Caco-2 (cell line): ENCODE results near the gene NGEF. TPM values are rescaled to one million over a fixed set of nuclear protein-coding genes. Genes with fewer than 3 reads are reported as not detected.

Source experiments
- BruUV-seq: library from RNA; stranded (reverse); fragments of 400-500 nt; replicated peaks from 2 replicates; lab custom pipeline; 2021; lab: Mats Ljungman, UMichigan
- CTCF ChIA-PET: fragments of 300-600 bp; sonication (Branson Sonifier 250); formaldehyde crosslinking; loops from one replicate; lab custom pipeline; 2022; ENCODE audit warnings: antibody characterized with exemption; lab: Charles Lee
- POLR2A ChIA-PET: fragments of 300-600 bp; sonication (Branson Sonifier 250); formaldehyde crosslinking; loops from one replicate; lab custom pipeline; 2022; ENCODE audit warnings: antibody characterized with exemption; lab: Charles Lee
- DNase-seq, 2 experiments: peaks; one replicate each; pipeline versions ENCODE4 v3.0.0 to v3.0.0-alpha.2; 2020 to 2022
- H3K27me3 ChIP-seq: replicated peaks from 2 replicates; pipeline ENCODE4 v1.6.0; 2011; ENCODE audit warnings: low read length; ENCODE audit not compliant: control insufficient read depth, insufficient read depth
- H3K36me3 ChIP-seq: 2 replicates; pipeline ENCODE4 v1.5.1; 2011; ENCODE audit warnings: low read length; ENCODE audit not compliant: control insufficient read depth, insufficient read depth
- H3K4me1 ChIP-seq: fragments of 250-450 bp; sonication (Bioruptor Pico); 2 replicates; pipeline ENCODE4 v1.5.1; 2020; ENCODE audit warnings: mild to moderate bottlenecking
- H3K4me3 ChIP-seq: 2 replicates; pipeline ENCODE4 v1.5.1; 2011; ENCODE audit warnings: low read depth, mild to moderate bottlenecking, control low read depth, low read length
- H3K9me3 ChIP-seq: fragments of 250-450 bp; sonication (Bioruptor Pico); 2 replicates; pipeline ENCODE4 v1.5.1; 2020; ENCODE audit warnings: mild to moderate bottlenecking, moderate library complexity
- H3K27ac Mint-ChIP-seq: one replicate; pipeline ENCODE4 v1.8.0; 2022; ENCODE audit warnings: mixed read lengths; ENCODE audit not compliant: unreplicated experiment
- H3K27me3 Mint-ChIP-seq: one replicate; pipeline ENCODE4 v1.8.0; 2022; ENCODE audit warnings: mixed read lengths; ENCODE audit not compliant: insufficient read depth, unreplicated experiment
- H3K36me3 Mint-ChIP-seq: one replicate; pipeline ENCODE4 v1.8.0; 2022; ENCODE audit warnings: mild to moderate bottlenecking, mixed read lengths; ENCODE audit not compliant: insufficient read depth, unreplicated experiment
- H3K4me1 Mint-ChIP-seq: one replicate; pipeline ENCODE4 v1.8.0; 2022; ENCODE audit warnings: low read depth, mixed read lengths; ENCODE audit not compliant: unreplicated experiment
- H3K4me3 Mint-ChIP-seq: one replicate; pipeline ENCODE4 v1.8.0; 2022; ENCODE audit warnings: mild to moderate bottlenecking, moderate library complexity, mixed read lengths; ENCODE audit not compliant: unreplicated experiment
- H3K9me3 Mint-ChIP-seq: one replicate; pipeline ENCODE4 v1.8.0; 2022; ENCODE audit warnings: mixed read lengths; ENCODE audit not compliant: unreplicated experiment
- intact Hi-C: fragments of 100-400 bp; cut with micrococcal nuclease; formaldehyde crosslinking; loops from one replicate; pipeline ENCODE4 v1.10.0; 2022; ENCODE audit not compliant: unreplicated experiment
- total RNA-seq: library from RNA; stranded (reverse); gene quantifications from 2 replicates; pipeline ENCODE4 v1.2.3, GENCODE V29; 2022
- TF ChIP-seq, protein P1 (sequence below), 2 experiments: fragments of 200-600 bp in 1 of 2; IDR thresholded peaks; 1 replicate in 1 of 2; 2 replicates in 1 of 2; pipeline versions ENCODE4 v1.5.1 to v1.8.0; 2011 to 2022; ENCODE audit warnings: antibody characterized with exemption in 1 of 2, control low read depth in 1 of 2, inconsistent platforms in 1 of 2, low read depth in 1 of 2, low read length in 1 of 2, mild to moderate bottlenecking in 1 of 2, moderate library complexity in 1 of 2; ENCODE audit not compliant: insufficient read depth in 1 of 2, severe bottlenecking in 1 of 2, unreplicated experiment in 1 of 2

Gene NGEF
- total RNA-seq, 1 experiment from 2014 or later = 0.77 TPM

DNA sequence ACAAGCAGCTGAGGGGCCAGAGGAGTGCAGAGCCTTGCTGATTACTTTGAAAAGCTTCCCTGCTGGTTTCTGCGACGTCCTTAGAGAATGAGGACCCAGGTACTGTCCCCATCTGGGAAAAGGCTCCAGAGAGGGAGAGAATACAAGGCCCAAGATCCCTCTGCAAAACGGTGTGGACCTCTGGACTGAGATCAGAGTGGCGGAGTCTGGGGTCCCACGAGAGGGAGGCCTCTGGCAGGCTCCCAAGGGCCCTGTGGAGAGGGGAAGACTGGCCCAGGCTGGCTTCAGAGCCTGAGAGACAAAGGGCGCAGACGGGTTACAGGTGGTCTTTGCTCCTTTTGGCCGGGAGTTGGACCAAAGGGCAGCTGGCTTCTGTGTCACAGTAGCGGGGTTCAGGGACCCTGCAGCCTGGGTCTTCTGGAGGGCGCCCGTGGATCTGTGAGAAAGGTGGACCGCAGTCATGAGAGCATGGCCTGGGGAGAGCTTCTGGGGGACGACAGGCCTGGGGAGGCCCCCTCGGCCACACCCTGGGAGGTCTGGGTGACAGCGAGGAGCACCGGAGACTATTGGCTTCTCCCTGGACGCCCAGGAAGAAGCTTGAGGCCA is 142.2 kb downstream of the NGEF start:
- Mint-ChIP-seq H3K9me3 (no peaks in the 10 kb centered on the region), H3K36me3 (peaks cover 12% of the 10 kb centered on the region), H3K4me3 (no peak overlapping the region), H3K27ac (no peak overlapping the region), H3K4me1 (no peaks in the 10 kb centered on the region), H3K27me3 (no peaks in the 10 kb centered on the region)
- Histone ChIP-seq H3K27me3 (no peaks in the 10 kb centered on the region), H3K4me3 (no peak overlapping the region), H3K4me1 (0 out of 2 replicates have a peak, but pooled peaks cover 9% of the 10 kb centered on the region), H3K9me3 (no peaks in the 10 kb centered on the region), H3K36me3 (no peaks in the 10 kb centered on the region)
- intact Hi-C loops = no loop called here
- ChIA-PET CTCF (no interaction called here), POLR2A (no interaction called here)
- TF ChIP-seq, protein P1, sequence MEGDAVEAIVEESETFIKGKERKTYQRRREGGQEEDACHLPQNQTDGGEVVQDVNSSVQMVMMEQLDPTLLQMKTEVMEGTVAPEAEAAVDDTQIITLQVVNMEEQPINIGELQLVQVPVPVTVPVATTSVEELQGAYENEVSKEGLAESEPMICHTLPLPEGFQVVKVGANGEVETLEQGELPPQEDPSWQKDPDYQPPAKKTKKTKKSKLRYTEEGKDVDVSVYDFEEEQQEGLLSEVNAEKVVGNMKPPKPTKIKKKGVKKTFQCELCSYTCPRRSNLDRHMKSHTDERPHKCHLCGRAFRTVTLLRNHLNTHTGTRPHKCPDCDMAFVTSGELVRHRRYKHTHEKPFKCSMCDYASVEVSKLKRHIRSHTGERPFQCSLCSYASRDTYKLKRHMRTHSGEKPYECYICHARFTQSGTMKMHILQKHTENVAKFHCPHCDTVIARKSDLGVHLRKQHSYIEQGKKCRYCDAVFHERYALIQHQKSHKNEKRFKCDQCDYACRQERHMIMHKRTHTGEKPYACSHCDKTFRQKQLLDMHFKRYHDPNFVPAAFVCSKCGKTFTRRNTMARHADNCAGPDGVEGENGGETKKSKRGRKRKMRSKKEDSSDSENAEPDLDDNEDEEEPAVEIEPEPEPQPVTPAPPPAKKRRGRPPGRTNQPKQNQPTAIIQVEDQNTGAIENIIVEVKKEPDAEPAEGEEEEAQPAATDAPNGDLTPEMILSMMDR (IDR thresholded peaks at IDR 0.05; ENCODE audit: insufficient read depth in 1 of 2, low read depth in 1 of 2, low read length in 1 of 2, severe bottlenecking in 1 of 2, unreplicated experiment in 1 of 2) = no peak
- no peak for DNase-seq
- no TSS peak for BruUV-seq

DNA sequence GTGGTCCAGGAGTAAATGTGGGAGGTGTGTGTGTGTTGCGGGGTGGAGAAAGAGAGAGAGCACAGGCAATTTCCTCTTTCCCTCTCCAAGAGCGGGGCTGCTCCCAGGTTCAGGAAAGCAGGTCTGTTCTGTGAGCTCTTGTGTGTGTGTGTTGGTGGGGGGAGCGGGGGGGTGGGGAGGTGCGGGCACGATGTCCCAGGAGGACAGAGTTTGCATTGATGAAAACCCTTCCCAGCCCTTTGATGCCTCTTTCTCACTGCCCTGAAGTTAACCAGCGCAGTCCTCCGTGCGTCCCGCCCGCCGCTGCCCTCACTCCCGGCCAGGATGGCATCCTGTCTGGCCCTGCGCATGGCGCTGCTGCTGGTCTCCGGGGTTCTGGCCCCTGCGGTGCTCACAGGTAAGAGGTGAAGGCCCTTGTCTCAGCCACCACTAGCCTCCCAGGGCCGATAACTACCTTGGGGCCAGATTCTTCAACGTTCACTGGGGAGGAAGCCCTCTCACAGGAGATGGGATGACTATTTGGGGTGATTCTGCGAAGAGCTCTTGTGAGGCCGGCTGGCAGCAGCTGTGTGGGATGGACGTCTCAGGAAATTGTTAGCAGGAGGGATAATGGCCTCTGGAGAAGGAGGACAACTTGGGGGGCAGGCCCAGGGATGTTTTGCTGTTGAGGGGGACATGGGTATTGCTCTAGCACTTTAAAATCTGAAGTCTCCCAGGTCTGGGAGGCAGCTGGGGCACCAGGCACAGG is 142.9 kb downstream of the NGEF start, which contains the start of gene SNORC:
Gene SNORC, plus strand, starts transcription at position 247 of the 748 bp plus-strand sequence. Its CDS starts 78 bp downstream, at position 325.
- H3K4me3 Mint-ChIP-seq = no peak within 1 kb of the TSS
- CTCF ChIA-PET = no interaction called here
- H3K9me3 Mint-ChIP-seq = no peaks in the 10 kb centered on the region
- Histone ChIP-seq H3K36me3 (no peaks in the 10 kb centered on the region), H3K27me3 (no peaks in the 10 kb centered on the region), H3K4me3 (no peak within 1 kb of the TSS), H3K4me1 (0 out of 2 replicates have a peak, but pooled peaks cover 9% of the 10 kb centered on the region), H3K9me3 (no peaks in the 10 kb centered on the region)
- POLR2A ChIA-PET = no interaction called here
- TF ChIP-seq, protein P1 (IDR thresholded peaks at IDR 0.05; ENCODE audit: insufficient read depth in 1 of 2, low read depth in 1 of 2, low read length in 1 of 2, severe bottlenecking in 1 of 2, unreplicated experiment in 1 of 2) = no peak
- no peaks in the 10 kb centered on the region for H3K4me1 Mint-ChIP-seq
- H3K36me3 Mint-ChIP-seq = peaks cover 9% of the 10 kb centered on the region
- BruUV-seq = no TSS peak
- intact Hi-C loops = no loop called here
- no peaks in the 10 kb centered on the region for H3K27me3 Mint-ChIP-seq
- H3K27ac Mint-ChIP-seq = no peak within 1 kb of the TSS
- DNase-seq = no peak

DNA sequence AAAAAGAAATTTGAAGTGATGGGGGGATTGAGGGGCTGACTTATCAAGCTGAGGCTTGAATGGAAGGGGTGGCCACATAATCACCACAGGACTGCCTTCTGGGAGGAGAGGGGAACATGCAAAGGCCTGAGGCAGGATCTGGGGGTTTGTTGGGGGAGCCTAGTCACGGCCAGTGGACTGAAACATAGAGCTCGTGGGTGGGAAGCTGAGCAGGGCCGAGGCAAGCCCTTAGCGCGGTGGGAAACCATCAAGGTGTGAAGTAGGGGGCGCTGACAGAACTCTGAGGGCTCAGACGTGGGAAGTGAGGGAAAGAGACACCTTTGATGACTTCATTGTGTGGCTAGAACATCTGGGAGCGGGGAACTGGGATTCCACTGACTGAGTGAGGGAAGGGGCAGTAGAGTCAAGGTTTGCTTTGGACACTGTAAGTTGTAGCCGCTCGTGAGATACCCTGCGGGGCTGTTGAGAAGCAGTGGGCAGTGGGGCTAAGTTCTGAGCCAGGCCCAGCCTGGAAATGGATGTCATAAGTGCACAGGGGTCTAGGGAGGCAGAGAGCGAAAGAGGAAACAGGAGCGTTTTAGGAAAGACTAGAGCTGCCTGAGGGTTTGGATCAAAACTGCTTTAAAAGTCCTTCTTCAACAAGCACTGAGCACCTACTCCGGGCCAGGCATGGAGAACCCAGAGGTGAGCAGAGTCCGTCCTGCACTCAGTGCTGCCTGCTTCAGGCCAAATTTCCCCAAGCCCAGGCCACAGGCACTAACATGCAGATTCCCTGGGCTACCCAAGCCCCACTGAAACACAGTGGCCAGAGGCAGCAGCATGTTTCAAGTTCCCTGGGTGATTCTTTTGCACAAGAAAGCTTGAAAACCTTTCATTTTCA is 143.7 kb downstream of the NGEF start:
- H3K27me3 Mint-ChIP-seq = no peaks in the 10 kb centered on the region
- Histone ChIP-seq H3K9me3 (no peaks in the 10 kb centered on the region), H3K27me3 (no peaks in the 10 kb centered on the region), H3K4me3 (no peak overlapping the region), H3K4me1 (0 out of 2 replicates have a peak, but pooled peaks cover 9% of the 10 kb centered on the region), H3K36me3 (no peaks in the 10 kb centered on the region; the same call in 1 of the 2 replicates)
- DNase-seq = no peak
- no peaks in the 10 kb centered on the region for H3K9me3 Mint-ChIP-seq
- no peak overlapping the region for H3K27ac Mint-ChIP-seq
- H3K4me1 Mint-ChIP-seq = no peaks in the 10 kb centered on the region
- no peak overlapping the region for H3K4me3 Mint-ChIP-seq
- TF ChIP-seq, protein P1 (IDR thresholded peaks at IDR 0.05; ENCODE audit: insufficient read depth in 1 of 2, low read depth in 1 of 2, low read length in 1 of 2, severe bottlenecking in 1 of 2, unreplicated experiment in 1 of 2) = no peak
- ChIA-PET POLR2A (no interaction called here), CTCF (no interaction called here)
- intact Hi-C loops = no loop called here
- peaks cover 6% of the 10 kb centered on the region for H3K36me3 Mint-ChIP-seq
- no TSS peak for BruUV-seq
